ENCODE measurements around the gene FSD1.

Gene FSD1

GRCh38 chr19:4316956-4317355 lies 12.6 kb downstream of the FSD1 start:
- Histone ChIP-seq H3K4me1 (ENCODE audit: insufficient read depth, low read length) (no peaks in the 10 kb centered on the region), H2AFZ (ENCODE audit: low read depth, low read length) (no peak overlapping the region), H3K27me3 (ENCODE audit: insufficient read depth, low read length) (no peaks in the 10 kb centered on the region), H3K36me3 (ENCODE audit: insufficient read depth, low read length) (peaks cover 29% of the 10 kb centered on the region), H3K4me3 (ENCODE audit: low read length) (no peak overlapping the region), H3K9me3 (ENCODE audit: low read length) (peaks cover 17% of the 10 kb centered on the region)

GRCh38 chr19:4318460-4318859 lies 14.1 kb downstream of the FSD1 start:
- H3K9me3 ChIP-seq (ENCODE audit: low read length): peaks cover 17% of the 10 kb centered on the region

GRCh38 chr19:4319067-4319718 lies 14.8 kb downstream of the FSD1 start:
- H2AFZ ChIP-seq (ENCODE audit: low read depth, low read length): no peak overlapping the region
- no peaks in the 10 kb centered on the region for H3K27me3 ChIP-seq (ENCODE audit: insufficient read depth, low read length)
- H3K9me3 ChIP-seq (ENCODE audit: low read length): peaks cover 17% of the 10 kb centered on the region
- H3K4me1 ChIP-seq (ENCODE audit: insufficient read depth, low read length): no peaks in the 10 kb centered on the region
- H3K4me3 ChIP-seq (ENCODE audit: low read length): no peak overlapping the region
- H3K36me3 ChIP-seq (ENCODE audit: insufficient read depth, low read length): peaks cover 33% of the 10 kb centered on the region

More at GRCh38 chr19:4318460-4318859, 14.1 kb downstream of the FSD1 start:
- no peak overlapping the region for H3K4me3 ChIP-seq (ENCODE audit: low read length)
- H2AFZ ChIP-seq (ENCODE audit: low read depth, low read length): no peak overlapping the region
- peaks cover 33% of the 10 kb centered on the region for H3K36me3 ChIP-seq (ENCODE audit: insufficient read depth, low read length)
- no peaks in the 10 kb centered on the region for H3K27me3 ChIP-seq (ENCODE audit: insufficient read depth, low read length)
- H3K4me1 ChIP-seq (ENCODE audit: insufficient read depth, low read length): no peaks in the 10 kb centered on the region

- no peaks in the 10 kb centered on the region for H3K27me3 ChIP-seq (ENCODE audit: insufficient read depth, low read length)
- no peak overlapping the region for H2AFZ ChIP-seq (ENCODE audit: low read depth, low read length)
- H3K4me3 ChIP-seq (ENCODE audit: low read length): no peak overlapping the region
- H3K9me3 ChIP-seq (ENCODE audit: low read length): peaks cover 17% of the 10 kb centered on the region
- no peaks in the 10 kb centered on the region for H3K4me1 ChIP-seq (ENCODE audit: insufficient read depth, low read length)
- H3K36me3 ChIP-seq (ENCODE audit: insufficient read depth, low read length): peaks cover 29% of the 10 kb centered on the region
Measured at GRCh38 chr19:4320419-4320818, 16.0 kb downstream of the FSD1 start.

- Histone ChIP-seq H2AFZ (ENCODE audit: low read depth, low read length) (no peak overlapping the region), H3K9me3 (ENCODE audit: low read length) (peaks cover 17% of the 10 kb centered on the region), H3K36me3 (ENCODE audit: insufficient read depth, low read length) (peaks cover 18% of the 10 kb centered on the region), H3K27me3 (ENCODE audit: insufficient read depth, low read length) (no peaks in the 10 kb centered on the region), H3K4me1 (ENCODE audit: insufficient read depth, low read length) (no peaks in the 10 kb centered on the region), H3K4me3 (ENCODE audit: low read length) (no peak overlapping the region)
Measured at GRCh38 chr19:4322942-4323665, 18.7 kb downstream of the FSD1 start.

GRCh38 chr19:4323692-4324091 lies 19.3 kb downstream of the FSD1 start:
- no peak overlapping the region for H2AFZ ChIP-seq (ENCODE audit: low read depth, low read length)
- H3K4me1 ChIP-seq (ENCODE audit: insufficient read depth, low read length): no peaks in the 10 kb centered on the region
- H3K36me3 ChIP-seq (ENCODE audit: insufficient read depth, low read length): peaks cover 12% of the 10 kb centered on the region
- no peak overlapping the region for H3K4me3 ChIP-seq (ENCODE audit: low read length)
- H3K9me3 ChIP-seq (ENCODE audit: low read length): peaks cover 14% of the 10 kb centered on the region
- H3K27me3 ChIP-seq (ENCODE audit: insufficient read depth, low read length): no peaks in the 10 kb centered on the region

- H3K27me3 ChIP-seq (ENCODE audit: insufficient read depth, low read length): no peaks in the 10 kb centered on the region
- H3K36me3 ChIP-seq (ENCODE audit: insufficient read depth, low read length): peaks cover 10% of the 10 kb centered on the region
- H3K4me1 ChIP-seq (ENCODE audit: insufficient read depth, low read length): no peaks in the 10 kb centered on the region
- H2AFZ ChIP-seq (ENCODE audit: low read depth, low read length): no peak overlapping the region
- no peak overlapping the region for H3K4me3 ChIP-seq (ENCODE audit: low read length)
- H3K9me3 ChIP-seq (ENCODE audit: low read length): peaks cover 10% of the 10 kb centered on the region
Measured at GRCh38 chr19:4324228-4324627, 19.8 kb downstream of the FSD1 start.

GRCh38 chr19:4326215-4326836 lies 21.9 kb downstream of the FSD1 start:
- Histone ChIP-seq H3K27me3 (ENCODE audit: insufficient read depth, low read length) (no peaks in the 10 kb centered on the region), H3K4me3 (ENCODE audit: low read length) (no peak overlapping the region), H3K9me3 (ENCODE audit: low read length) (no peaks in the 10 kb centered on the region), H2AFZ (ENCODE audit: low read depth, low read length) (no peak overlapping the region), H3K4me1 (ENCODE audit: insufficient read depth, low read length) (no peaks in the 10 kb centered on the region), H3K36me3 (ENCODE audit: insufficient read depth, low read length) (peaks cover 10% of the 10 kb centered on the region)

- no peaks in the 10 kb centered on the region for H3K27me3 ChIP-seq (ENCODE audit: insufficient read depth, low read length)
- H3K36me3 ChIP-seq (ENCODE audit: insufficient read depth, low read length): peaks cover 10% of the 10 kb centered on the region
- no peaks in the 10 kb centered on the region for H3K9me3 ChIP-seq (ENCODE audit: low read length)
- H3K4me3 ChIP-seq (ENCODE audit: low read length): no peak overlapping the region
- H2AFZ ChIP-seq (ENCODE audit: low read depth, low read length): no peak overlapping the region
- no peaks in the 10 kb centered on the region for H3K4me1 ChIP-seq (ENCODE audit: insufficient read depth, low read length)
Measured at GRCh38 chr19:4326837-4327251, 22.4 kb downstream of the FSD1 start.

GRCh38 chr19:4327252-4327876 lies 23.0 kb downstream of the FSD1 start:
- H2AFZ ChIP-seq (ENCODE audit: low read depth, low read length): no peak overlapping the region
- H3K27me3 ChIP-seq (ENCODE audit: insufficient read depth, low read length): no peaks in the 10 kb centered on the region
- no peaks in the 10 kb centered on the region for H3K4me1 ChIP-seq (ENCODE audit: insufficient read depth, low read length)
- no peaks in the 10 kb centered on the region for H3K9me3 ChIP-seq (ENCODE audit: low read length)
- peaks cover 10% of the 10 kb centered on the region for H3K36me3 ChIP-seq (ENCODE audit: insufficient read depth, low read length)
- H3K4me3 ChIP-seq (ENCODE audit: low read length): no peak overlapping the region

GRCh38 chr19:4327877-4328242 lies 23.5 kb downstream of the FSD1 start:
- Histone ChIP-seq H3K4me3 (ENCODE audit: low read length) (peak overlapping the region; percentile 32), H3K27me3 (ENCODE audit: insufficient read depth, low read length) (no peaks in the 10 kb centered on the region), H3K4me1 (ENCODE audit: insufficient read depth, low read length) (no peaks in the 10 kb centered on the region), H2AFZ (ENCODE audit: low read depth, low read length) (no peak overlapping the region), H3K36me3 (ENCODE audit: insufficient read depth, low read length) (peaks cover 5% of the 10 kb centered on the region), H3K9me3 (ENCODE audit: low read length) (no peaks in the 10 kb centered on the region)

- peak overlapping the region; percentile 73 for H3K4me3 ChIP-seq (ENCODE audit: low read length)
- peaks cover 2% of the 10 kb centered on the region for H3K36me3 ChIP-seq (ENCODE audit: insufficient read depth, low read length)
- H2AFZ ChIP-seq (ENCODE audit: low read depth, low read length): no peak overlapping the region
- no peaks in the 10 kb centered on the region for H3K27me3 ChIP-seq (ENCODE audit: insufficient read depth, low read length)
- no peaks in the 10 kb centered on the region for H3K4me1 ChIP-seq (ENCODE audit: insufficient read depth, low read length)
- H3K9me3 ChIP-seq (ENCODE audit: low read length): no peaks in the 10 kb centered on the region
Measured at GRCh38 chr19:4328243-4328990, 24.0 kb downstream of the FSD1 start.

Data from neuron (in vitro differentiated cells).